GM18868 (cell line): ENCODE data around the gene ZC3HAV1.
"Not testable (repeated sequence)": the region's sequence is repeated elsewhere in the genome, so short reads cannot be mapped to it uniquely, and the experiment has no call there.

Experiments
- ATAC-seq: cut with Tn5 transposase; IDR thresholded peaks from one replicate; pipeline ENCODE4 v1.9.1; 2021; ENCODE audit warnings: mild to moderate bottlenecking, moderate library complexity; ENCODE audit not compliant: unreplicated experiment

Gene ZC3HAV1

DNA sequence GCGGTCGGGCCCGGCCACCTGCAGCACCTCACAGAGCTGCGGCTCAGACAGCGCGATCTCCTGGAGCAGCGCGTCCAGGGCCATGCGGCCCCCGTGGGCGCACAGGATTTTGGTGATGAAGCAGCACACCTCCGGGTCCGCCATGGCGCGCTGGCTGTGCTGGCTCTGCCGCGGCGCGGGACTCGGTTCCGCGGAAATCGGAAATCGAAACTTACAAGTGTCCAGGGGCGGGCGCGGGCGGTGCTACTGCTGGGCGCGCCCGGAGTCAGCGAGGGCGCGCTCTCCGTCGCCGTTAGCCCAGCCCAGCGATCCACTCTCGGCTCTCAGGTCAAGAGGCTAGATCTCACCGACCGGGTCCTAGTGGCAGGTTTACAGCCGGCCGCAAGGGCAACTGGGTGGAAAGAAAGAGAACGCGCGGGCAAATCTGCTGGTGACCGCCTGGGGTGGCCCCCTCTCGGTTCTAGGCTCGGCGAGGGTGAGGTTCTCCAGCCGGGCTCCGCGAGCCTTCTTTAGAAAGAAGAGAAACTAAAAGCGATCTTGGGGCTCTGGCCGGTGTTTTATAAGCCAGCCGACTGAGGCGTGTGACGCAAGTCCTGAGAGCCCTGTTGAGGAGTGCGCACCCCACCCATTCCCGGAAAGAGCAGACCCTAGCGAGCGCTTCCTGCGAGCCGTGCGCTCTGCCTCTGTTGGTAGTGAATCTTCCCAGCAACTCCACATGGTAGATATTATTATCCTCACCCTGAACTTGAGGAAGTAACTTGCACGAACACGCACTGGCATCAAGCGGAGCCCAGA lies at the start of gene ZC3HAV1:
TSS of gene ZC3HAV1 (minus strand) at position 533 of the 795 bp plus-strand sequence. CDS start at position 144, 389 bp downstream.
- peak; percentile 82 for ATAC-seq

DNA sequence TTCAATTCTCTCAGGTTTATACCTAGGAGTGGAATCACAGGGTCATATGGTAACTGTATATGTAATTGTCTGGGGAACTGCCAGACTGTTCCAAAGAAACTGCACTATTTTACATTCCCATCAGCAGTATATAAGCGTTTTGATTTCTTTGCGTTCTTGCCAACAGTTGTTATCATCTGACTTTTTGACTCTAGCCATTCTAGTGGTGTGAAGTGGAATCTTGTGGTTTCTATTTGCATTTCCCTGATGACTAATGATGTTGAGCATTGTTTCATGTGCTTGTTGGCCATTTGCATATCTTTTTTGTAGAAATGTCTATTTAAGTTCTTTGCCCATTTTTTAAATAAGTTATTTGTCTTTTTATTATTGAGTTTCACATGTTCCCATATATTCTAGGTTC lies 44.3 kb upstream of the ZC3HAV1 start:
- no peak for ATAC-seq

DNA sequence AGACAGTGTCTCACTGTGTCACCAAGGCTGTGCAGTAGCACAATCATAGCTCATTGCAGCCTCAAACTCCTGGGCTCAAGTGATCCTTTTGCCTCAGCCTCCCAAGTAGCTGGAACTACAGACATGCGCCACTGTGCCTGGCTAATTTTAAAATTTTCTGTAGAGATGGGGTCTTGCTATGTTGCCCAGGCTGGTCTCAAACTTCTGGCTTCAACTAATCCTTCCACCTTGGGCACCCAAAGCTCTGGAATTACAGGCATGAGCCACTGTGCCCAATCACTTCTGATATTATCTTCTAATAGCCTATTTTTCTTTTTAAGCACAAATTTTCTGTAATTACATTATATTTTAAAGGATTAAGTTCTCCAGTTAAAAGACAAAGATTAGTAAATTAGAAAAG lies 42.6 kb upstream of the ZC3HAV1 start:
- ATAC-seq, result no peak

DNA sequence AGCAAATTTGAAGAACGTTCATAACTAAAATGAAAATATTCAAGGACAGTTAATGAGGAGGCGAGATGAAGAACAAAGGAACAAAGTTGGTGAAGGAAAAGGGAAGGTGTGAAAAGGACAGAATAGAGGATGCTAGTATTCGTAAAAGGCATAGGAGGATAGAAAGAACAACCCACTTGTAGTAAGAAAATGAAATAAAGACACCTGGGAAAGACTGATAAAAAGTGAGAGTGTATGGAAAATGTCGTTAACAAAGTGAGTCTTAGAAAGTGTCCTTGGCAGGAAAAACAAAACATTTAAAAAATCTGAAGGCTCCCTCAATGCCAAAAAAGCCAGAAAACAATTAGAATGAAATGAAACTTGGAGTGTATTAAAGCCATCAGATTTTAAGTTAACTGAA lies 29.6 kb upstream of the ZC3HAV1 start:
- ATAC-seq, result no peak

DNA sequence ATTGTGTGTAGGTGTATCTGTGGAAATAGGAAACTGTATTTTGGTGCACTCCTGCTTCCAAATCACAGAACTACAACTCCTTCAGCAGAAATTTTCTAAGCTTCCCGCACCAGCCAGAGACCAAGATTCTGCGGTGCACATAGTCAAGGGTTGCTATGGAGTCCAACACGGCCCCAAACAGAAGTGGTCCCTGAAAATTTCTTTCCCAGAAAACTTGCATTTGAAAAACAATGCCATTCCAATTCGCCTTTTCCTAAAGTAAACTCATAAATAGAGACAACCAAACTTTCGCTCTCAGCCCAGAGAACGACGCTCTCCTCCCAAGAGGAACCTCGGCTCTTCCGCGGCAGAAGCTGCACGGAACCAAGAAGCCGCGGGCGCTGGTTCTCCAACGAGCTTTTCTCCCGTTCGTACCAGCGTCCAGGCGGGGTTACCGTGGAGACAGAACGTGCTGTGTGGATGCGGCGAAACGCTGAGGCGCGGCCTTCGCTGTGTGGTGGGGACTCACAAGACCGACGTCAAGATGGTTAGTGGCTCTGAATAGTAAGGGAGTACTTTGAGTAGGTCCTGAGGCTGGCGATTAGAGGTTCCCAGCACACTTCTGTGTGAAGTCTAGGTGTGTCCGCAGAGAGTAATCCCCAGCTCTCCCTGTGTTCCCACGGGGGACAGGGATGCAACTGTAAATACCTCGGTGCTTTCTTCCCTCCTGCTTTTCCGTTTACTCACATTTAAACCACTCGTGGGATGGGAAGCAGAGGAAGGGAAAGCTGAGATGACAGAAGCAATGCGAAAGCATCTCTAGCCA lies 24.0 kb upstream of the ZC3HAV1 start:
- ATAC-seq, result peak; percentile 97

DNA sequence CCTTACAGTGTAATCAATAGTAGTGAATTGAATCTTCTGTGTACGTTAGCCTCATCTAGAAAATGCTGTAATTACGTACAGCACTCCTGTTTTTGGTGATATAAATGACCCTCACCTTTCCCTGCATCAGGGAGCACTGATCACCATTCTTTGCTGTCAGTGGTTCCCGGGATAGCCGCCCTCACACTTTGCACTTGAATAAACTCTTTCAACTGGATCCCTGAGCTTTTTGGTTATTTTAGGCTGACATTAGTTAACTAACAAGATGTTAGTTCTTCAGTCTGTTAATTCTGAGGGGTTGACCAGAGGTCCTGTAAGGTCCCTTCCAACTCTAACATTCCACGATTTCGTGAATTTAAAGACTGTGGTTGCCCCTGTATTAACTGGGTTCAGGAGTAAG lies 23.4 kb upstream of the ZC3HAV1 start:
- ATAC-seq, result no peak

DNA sequence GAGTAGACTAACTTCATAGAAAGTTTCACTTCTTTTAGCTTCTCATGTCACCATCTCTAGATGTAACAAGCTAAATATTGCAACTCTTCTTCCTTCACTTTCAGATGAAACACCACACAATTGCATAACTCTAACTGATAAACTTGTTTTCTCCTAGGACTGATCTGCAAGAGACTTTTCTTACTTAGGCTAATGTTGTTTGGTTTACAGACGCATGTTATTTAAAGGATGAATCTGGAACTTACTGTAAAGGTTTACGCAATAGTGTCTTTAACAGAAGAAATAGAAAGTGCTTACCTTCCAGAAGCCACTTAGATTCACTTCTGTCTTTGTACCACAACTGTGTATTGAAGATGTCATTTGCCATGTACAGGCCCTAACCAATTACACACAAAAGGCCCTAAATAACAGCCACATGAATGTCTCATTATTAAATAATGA lies 22.1 kb upstream of the ZC3HAV1 start:
- ATAC-seq, result peak; percentile 43

DNA sequence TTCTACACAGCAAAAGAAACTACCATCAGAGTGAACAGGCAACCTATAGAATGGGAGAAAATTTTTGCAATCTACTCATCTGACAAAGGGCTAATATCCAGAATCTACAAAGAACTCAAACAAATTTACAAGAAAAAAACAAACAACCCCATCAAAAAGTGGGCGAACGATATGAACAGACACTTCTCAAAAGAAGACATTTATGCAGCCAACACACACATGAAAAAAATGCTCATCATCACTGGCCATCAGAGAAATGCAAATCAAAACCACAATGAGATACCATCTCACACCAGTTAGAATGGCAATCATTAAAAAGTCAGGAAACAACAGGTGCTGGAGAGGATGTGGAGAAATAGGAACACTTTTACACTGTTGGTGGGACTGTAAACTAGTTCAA lies 20.3 kb upstream of the ZC3HAV1 start:
- ATAC-seq, result not testable (repeated sequence)

DNA sequence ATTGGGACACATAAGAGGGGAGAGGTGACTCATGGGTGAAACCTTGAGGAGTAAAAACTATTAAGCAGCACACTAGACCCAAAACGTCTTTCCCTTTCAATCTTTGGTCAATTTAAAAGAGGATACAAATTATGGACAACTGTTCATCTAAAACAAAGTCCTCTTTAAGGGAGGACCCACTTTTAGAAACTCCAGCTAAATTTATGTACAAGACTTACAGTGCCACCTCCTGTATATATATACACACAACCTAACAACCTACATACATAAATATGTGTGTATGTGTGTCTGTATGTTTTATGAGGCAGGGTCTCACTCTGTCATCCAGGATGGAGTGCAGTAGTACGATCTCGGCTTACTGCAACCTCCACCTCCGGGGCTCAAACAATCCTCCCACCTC lies 18.1 kb upstream of the ZC3HAV1 start:
- no peak for ATAC-seq

DNA sequence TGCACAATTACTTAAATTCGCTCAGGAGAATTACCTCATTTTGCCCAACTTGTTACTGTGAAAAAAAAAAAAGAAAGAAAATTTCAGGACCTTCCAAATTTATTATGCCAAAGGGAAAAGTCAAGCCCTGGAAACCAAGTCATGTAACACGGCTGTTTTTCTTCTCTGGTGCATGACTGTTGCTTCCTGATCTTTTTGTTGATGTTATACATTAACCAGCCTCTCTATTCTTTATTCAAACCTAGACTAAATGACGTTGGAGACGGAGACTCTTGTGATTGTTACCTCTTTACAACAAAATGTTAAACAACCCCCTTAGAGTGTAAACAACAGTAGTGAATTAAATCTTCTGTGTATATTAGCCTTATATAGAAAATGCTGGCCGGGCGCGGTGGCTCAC lies 16.1 kb upstream of the ZC3HAV1 start:
- no peak for ATAC-seq

DNA sequence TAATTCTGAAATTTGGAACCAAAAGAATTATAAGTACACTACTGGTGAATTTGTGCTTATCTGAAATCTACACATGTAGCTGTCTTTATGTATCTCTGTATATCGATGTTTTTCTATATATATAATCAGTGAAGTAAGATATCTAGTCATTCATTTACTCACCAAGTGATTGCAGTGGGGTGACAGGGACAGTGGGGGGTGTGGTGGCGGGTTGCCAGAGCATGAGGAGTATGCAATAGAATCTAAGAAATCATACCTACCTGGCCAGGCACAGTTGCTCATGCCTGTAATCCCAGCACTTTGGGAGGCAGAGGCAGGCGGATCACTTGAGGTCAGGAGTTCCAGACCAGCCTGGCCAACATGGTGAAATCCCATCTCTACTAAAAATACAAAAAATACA lies 15.5 kb upstream of the ZC3HAV1 start:
- not testable (repeated sequence) for ATAC-seq

DNA sequence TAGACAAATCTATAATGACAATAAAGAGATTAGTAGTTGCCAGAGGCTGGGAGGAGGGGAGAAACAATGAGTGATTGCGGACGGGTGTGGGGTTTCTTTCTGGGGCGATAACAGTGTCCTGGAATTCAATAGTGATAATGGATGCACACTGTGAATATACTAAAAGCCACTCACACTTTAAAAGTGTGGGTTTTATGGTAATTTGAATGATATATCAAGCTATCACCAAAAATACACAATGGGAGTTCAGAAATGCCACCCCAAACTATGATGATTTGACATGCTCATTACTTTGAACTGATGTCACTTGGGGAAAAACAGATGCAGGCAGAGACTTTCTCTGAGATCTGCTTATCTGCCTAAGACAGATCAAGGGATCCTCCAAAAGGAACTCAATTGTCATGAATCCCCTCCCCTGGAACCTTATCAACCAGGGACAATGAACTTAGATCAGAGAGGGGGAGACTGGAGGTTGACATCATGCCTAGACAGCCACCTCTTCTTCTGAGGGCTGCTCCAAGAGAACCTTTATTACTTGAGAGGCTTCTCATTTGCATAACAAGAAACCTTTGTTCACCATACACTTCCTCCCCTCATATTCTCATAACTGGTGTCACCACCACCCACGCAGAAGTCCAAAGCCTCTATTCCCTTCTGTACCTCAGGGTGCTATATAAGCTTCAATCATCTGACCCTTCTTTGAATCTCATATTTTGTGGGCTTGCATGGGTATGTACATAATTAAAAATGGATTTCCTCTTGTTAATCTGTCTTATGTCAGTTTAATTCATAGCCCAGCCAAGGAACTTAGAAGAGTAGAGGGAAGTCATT lies 14.8 kb upstream of the ZC3HAV1 start:
- peak; percentile 54 for ATAC-seq

DNA sequence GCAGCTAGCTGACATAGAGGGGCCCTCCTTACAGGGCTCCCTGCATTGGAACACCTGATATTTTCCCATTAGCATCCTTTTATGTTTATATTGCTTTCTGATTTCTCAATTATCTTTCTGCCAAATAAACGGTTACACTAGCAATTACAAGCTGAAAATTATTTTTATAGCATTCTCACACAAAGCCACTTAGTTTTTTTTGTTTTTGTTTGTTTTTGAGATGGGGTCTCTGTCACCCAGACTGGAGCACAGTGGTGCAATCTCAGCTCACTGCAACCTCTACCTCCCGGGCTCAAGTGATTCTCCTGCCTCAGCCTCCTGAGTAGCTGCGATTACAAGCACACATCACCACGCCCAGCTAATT lies 9.9 kb upstream of the ZC3HAV1 start:
- no peak for ATAC-seq

DNA sequence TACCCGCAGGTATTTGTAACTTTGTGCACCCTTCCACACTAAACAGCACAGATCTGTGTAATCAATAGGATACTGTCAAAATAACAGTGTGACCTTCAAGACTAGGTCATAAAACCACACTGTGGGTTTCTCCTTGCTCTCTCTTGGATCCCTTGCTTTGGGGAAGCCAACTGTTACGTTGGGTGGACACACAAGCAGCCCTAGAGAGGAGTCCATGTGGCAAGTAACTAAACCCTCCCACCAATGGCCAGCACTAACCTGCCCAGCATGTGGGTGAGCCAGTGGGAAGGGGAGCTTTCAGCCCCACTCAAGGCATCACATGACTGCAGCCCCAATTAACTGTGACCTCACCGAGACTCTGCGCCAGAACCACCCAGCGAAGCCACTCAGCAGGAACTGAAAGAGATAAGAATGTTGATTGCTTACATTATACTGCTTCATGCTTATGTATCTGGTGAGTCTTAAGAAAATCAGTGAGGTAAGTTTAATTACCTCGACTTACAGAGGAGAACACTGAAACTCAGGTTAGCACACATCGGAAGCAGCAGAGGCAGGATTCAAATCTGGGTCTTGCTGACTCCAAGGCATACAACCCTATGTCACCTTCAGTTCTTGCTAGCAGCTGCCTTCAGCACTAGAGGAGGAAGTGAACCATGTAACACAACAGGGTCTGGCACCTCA lies 9.4 kb upstream of the ZC3HAV1 start:
- peak; percentile 83 for ATAC-seq

DNA sequence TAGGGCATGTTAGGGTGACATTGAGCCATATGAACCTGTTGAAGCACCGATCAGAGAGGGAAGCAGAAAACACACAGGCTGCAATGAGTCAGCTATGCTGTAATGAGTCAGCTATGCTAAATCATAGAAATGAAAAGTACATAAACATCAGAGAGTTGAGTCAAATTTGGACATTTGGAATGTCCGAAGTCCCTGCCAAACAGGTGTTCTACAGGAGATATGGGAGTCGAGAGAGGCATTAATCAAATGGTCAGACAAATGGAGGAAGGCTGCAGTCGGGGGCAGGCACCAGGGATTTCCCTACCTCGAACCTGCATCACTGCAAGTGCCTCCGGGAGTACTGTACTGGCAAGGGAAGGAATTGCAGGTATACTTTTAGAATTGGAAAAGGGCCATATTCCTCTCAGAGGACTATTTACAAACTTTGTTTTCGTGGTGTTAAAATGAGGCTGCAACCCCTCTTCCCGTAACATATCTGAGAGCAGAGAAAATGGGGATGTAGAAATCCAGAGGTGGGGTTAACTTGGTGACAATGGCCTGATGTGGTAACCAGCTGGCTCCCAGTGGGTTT lies 8.8 kb upstream of the ZC3HAV1 start:
- ATAC-seq, result peak; percentile 81

DNA sequence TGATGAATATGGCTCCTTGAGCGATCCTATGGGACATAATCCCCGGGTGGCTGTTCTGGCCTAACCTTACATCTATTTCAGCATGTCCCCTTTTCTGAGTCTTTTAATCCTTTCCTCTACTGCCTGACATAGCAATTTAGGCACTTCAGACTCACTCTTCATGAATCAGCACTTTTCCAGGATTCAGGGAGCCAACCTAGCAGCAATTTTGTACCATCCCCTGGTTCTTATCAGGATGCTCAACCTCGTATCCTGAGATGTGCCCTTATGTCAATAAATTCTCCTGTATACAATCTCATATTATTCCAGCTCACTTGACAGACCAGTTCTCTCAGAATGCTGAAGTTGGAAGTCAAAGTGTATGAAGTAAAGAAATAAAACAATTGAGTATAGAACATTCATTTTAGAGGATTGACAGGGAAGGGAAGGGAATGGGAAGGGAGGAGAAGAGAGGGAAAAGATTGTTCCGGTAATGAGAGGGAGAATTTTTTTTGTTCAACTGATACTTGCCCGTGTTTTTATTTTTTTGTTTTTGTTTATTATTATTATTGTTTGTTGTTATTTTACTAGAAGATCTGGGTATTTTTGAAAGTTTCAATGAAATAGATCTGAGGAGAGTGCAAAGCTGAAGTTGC lies 8.2 kb upstream of the ZC3HAV1 start:
- ATAC-seq, result no peak

DNA sequence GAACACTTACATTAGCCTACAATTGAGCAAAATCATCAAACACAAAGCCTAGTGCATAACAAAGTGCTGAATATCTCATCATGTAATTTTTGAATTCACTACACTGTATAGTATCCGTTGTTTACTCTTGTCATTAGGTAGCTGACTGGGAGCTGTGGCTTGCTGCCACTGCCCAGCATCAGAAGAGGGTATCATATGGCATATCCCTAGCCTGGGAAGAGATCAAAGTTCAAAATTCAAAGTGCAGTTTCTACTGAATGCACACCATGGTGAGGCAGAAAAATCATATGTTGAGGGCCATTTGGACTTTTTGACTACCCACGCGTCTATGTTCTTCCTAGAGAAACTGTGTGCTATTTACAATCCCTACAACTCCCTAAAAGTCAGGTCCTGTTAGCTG lies 7.5 kb upstream of the ZC3HAV1 start:
- no peak for ATAC-seq

DNA sequence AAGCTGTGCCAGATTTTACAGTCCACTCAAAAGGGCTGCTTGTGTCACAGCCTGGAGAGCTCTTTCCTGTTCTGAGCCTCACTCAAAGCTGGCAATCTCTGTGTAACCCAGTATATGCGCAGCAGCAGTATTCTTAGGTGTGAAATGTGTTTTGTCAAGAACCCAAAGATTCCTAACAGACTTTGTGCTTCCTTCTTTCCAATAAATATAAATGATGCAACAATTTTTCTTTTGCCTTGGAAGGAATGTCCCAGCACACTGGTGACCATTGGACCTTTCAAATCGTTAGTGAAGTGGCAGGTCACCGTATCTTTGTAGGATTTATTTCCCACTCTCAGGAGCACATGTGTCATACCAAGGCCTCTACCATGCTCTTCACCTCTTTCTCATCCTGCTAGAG lies 5.6 kb upstream of the ZC3HAV1 start:
- ATAC-seq, result no peak

DNA sequence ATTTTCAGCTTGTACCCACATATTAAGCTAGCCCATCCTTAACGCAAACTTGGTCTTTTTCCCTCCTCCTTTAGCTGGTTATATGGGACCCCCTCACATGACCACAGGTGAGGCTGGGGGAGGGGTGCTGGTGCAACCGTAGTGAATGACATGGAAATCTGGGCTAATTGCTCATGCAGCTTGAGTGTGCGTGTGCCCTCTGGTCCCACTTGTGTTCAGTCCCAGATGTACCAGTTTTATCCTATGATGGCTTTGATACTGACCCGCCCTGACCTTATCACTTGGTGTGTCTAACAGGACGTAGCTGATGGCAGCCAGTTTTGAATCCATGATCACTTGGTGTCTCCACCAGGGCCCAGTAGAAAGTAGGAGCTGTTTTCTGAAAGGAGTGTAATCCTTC lies 5.1 kb upstream of the ZC3HAV1 start:
- no peak for ATAC-seq

DNA sequence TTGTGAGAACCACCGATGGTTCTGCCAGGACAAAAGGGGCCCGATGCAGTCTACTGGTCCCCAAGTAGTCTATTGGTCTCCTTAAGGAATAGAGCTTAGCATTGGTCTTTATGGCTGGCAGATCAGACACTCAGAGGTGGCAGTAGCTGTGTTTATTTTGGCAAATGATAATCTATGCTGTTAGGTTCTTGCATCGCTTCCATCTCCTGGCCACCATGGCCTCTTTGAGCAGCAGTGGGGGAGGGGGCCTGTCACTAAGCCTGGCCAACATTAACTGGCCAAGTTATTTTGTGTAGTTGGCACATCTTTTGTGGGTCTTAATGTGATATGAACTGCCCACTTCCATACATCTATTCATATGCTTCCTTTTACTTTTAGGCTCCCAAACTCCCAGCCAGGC lies 4.5 kb upstream of the ZC3HAV1 start:
- no peak for ATAC-seq
